Measurements from ENCODE around the gene RPP14.
"Not testable (repeated sequence)": the region's sequence is repeated elsewhere in the genome, so short reads cannot be mapped to it uniquely, and the experiment has no call there.

RPP14 gene

DNA sequence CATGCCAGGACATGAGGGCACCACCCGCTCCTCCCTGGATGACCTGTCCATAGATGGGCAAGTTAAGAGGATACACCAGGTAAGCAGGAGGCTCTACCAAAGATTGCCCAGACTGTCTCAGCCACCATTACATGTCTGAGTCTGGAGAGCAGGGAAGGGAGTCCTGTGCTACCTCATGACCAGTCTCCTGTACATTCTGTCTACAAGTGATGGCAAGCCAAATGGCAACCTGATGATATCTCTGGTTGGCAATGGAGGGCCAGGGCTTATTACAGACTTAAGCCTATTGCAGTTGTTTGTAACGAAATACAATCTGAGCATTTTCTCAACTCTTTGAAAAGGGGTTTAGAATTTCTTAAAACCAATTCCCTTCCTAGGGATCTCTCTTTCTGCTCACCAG, 36.7 kb upstream of the RPP14 start:
- H3K27ac ChIP-seq: no peak overlapping the region
- TF ChIP-seq, protein P1, sequence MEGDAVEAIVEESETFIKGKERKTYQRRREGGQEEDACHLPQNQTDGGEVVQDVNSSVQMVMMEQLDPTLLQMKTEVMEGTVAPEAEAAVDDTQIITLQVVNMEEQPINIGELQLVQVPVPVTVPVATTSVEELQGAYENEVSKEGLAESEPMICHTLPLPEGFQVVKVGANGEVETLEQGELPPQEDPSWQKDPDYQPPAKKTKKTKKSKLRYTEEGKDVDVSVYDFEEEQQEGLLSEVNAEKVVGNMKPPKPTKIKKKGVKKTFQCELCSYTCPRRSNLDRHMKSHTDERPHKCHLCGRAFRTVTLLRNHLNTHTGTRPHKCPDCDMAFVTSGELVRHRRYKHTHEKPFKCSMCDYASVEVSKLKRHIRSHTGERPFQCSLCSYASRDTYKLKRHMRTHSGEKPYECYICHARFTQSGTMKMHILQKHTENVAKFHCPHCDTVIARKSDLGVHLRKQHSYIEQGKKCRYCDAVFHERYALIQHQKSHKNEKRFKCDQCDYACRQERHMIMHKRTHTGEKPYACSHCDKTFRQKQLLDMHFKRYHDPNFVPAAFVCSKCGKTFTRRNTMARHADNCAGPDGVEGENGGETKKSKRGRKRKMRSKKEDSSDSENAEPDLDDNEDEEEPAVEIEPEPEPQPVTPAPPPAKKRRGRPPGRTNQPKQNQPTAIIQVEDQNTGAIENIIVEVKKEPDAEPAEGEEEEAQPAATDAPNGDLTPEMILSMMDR (conservative IDR thresholded peaks at IDR 0.05): no peak

DNA sequence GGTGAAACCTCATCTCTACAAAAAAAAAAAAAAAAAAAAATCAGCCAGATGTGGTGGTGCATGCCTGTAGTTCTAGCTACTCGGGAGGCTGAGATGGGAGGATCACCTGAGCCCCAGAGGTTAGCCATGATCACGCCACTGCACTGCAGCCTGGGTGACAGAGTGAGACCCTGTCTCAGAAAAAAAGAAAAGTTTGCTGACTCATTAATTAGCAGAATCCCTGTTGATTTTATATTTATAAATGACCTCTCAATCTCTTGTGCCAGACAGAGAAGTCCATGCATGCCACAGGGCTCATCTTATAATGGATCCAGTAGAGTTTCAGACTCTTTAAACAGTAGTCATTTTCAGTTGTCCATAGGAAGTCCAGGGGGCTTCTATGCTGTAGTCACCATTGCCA, 35.6 kb upstream of the RPP14 start:
- no peak overlapping the region for H3K27ac ChIP-seq
- TF ChIP-seq, protein P1 (conservative IDR thresholded peaks at IDR 0.05): no peak

GRCh38 chr3:58271901-58272501, 34.0 kb upstream of the RPP14 start:
- TF ChIP-seq, protein P1 (conservative IDR thresholded peaks at IDR 0.05): no peak
- no peak overlapping the region for H3K27ac ChIP-seq

- H3K27ac ChIP-seq: no peak overlapping the region
- TF ChIP-seq, protein P1 (conservative IDR thresholded peaks at IDR 0.05): no peak
Measured at GRCh38 chr3:58272891-58273290, 33.2 kb upstream of the RPP14 start.

DNA sequence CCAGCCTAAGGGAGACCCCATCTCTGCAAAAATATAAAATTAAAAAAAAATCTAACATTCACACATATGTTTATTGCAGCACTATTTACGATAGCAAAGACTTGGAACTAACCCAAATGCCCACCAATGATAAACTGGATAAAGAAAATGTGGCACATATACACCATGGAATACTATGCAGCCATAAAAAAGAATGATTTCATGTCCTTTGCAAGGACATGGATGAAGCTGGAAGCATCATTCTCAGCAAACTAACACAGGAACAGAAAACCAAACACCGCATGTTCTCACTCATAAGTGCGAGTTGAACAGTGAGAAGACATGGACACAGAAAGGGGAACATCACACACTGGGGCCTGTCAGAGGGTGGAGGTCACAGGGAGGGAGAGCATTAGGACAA, 32.7 kb upstream of the RPP14 start:
- H3K27ac ChIP-seq: not testable (repeated sequence)

DNA sequence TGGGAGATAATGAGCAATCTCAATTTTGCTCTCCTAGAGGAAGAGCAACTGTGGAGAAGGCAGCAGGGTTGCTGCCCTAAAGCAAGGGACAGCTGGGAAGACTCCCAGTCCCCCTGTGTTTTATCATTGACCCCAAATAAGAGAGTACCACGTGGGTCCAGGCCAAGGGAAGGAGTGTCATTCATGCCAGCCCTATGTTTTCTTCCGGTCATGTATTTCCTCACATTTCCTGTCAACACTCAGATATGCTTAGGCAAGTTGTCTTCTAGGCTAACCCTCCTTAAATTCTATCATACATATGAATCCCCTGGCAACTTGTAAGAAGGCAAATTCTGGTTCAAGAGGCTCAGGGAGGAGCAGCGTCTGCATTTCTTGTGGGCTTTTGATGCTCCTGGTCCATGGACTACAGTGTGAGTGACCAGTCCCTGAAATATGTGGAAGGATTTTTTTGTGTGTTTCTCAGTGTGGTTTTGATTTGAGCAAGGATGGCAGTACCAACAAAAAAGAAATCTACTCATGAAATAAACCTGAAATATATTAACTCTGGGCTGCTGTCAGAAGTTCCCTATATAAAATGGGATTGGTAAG, 31.9 kb upstream of the RPP14 start:
- TF ChIP-seq, protein P1 (conservative IDR thresholded peaks at IDR 0.05): no peak
- H3K27ac ChIP-seq: no peak overlapping the region

GRCh38 chr3:58281069-58281468, 25.0 kb upstream of the RPP14 start:
- TF ChIP-seq, protein P1 (conservative IDR thresholded peaks at IDR 0.05): no peak

DNA sequence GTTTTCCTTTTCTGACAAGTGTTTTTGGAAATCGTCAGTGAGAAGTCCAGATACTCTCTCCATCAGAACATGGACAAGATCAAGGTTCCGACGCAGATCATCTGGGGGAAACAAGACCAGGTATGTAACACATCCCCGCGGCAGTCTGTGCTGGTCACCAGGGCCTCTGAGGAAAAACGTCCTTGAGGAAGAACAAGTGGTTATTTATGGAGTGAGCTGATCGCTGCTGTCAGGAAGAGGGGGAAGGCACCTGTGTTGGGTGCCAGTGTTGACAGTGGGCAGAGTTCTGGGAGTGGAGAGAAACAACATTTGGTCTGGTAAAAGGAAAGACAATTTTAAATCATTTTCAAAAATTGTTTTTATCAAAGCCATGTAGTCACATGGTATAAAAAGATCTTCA, 20.7 kb upstream of the RPP14 start:
- no peak overlapping the region for H3K27ac ChIP-seq
- TF ChIP-seq, protein P1 (conservative IDR thresholded peaks at IDR 0.05): no peak

More at GRCh38 chr3:58281069-58281468, 25.0 kb upstream of the RPP14 start:
- H3K27ac ChIP-seq: no peak overlapping the region

All from VCaP (cell line).